Activated CD4-positive, alpha-beta T cell treated with anti-CD3 and anti-CD28 coated beads, Interleukin-2, Interleukin-6, amounts not matched to agents 100 ng/mL and 50 ng/mL, durations not matched to agents 16 hours and 8 hours (primary cell): ENCODE data around the gene PRSS1.
"Not testable (repeated sequence)": the region's sequence is repeated elsewhere in the genome, so short reads cannot be mapped to it uniquely, and the experiment has no call there.

ENCODE experiments used
- DNase-seq: peaks from one replicate; pipeline ENCODE4 v3.0.0-alpha.2; 2020

PRSS1 gene

GRCh38 chr7:142750321-142750938 is 1.2 kb downstream of the PRSS1 start:
- DNase-seq, result no peak

GRCh38 chr7:142751526-142752175 is 2.4 kb downstream of the PRSS1 start:
- DNase-seq, result not testable (repeated sequence)

- no peak for DNase-seq
Observed at GRCh38 chr7:142752376-142753225, 3.3 kb downstream of the PRSS1 start.

GRCh38 chr7:142753366-142753765 is 4.1 kb downstream of the PRSS1 start:
- no peak for DNase-seq

- not testable (repeated sequence) for DNase-seq
Observed at GRCh38 chr7:142753925-142754491, 4.7 kb downstream of the PRSS1 start.

- DNase-seq, result no peak
Observed at GRCh38 chr7:142754681-142755575, 5.7 kb downstream of the PRSS1 start.

DNA sequence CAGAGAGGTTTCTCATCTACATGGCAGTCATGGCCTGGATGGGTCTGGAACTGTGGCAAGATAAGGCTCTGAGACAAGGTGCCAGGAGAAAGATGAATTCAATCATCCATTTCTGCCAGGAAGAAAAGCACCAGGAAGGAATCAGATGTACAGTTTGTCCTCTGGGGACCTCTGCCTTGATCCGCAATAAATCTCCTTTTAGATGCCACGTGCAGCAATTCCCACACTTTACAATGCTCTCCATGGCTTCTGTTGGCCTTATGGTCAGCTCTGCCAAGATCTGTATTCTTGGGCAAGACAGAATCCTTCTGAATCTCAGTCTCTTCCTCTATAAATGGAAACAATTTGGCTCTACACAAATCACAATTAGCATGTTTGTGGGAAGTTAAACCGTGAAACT is 9.0 kb downstream of the PRSS1 start:
- not testable (repeated sequence) for DNase-seq

- no peak for DNase-seq
Observed at GRCh38 chr7:142759433-142759832, 10.2 kb downstream of the PRSS1 start.

- DNase-seq, result no peak
Observed at GRCh38 chr7:142760071-142760642, 10.9 kb downstream of the PRSS1 start.

GRCh38 chr7:142761606-142762005 is 12.3 kb downstream of the PRSS1 start:
- DNase-seq, result not testable (repeated sequence)

GRCh38 chr7:142762104-142762503 is 12.8 kb downstream of the PRSS1 start:
- no peak for DNase-seq

DNA sequence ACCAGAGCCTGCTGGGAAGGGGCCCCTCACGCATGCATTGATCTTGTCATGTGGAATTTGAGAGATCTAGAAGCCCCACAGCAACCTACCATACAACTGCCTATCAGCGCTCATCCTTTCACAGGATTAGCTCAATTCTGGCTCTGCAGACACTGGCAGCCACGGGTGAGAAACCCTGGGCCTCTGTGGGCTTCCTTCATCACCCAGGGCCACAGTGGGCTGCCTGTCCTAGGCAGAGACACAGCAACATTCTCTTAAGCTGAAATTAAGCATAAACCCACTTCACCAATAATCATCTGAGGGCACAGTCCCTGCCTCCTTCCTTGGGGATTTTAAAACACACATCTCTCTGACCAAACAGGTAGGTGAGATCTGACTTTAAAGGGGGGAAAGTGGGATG is 18.2 kb downstream of the PRSS1 start:
- DNase-seq, result no peak

DNA sequence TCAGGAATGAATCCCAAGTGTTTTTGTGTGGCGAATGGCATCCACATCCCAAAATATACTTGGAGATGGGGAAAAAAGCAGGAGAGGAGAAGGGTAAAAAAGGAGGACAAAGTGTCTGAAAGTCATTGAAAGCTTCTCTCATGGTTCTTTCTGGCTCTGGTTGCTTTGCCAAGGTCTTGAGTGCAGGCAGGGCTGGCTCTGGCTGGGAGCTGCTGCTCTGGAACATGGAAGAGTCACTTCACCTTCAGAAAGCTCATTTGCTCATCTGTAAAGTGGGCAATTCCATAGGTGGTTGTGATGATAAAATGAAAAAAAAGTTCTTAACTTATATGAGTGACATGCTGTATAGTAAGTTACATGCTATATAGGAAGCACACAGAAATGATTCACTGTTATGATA is 18.6 kb downstream of the PRSS1 start:
- DNase-seq, result no peak

- not testable (repeated sequence) for DNase-seq
Observed at GRCh38 chr7:142768885-142769284, 19.6 kb downstream of the PRSS1 start.

DNA sequence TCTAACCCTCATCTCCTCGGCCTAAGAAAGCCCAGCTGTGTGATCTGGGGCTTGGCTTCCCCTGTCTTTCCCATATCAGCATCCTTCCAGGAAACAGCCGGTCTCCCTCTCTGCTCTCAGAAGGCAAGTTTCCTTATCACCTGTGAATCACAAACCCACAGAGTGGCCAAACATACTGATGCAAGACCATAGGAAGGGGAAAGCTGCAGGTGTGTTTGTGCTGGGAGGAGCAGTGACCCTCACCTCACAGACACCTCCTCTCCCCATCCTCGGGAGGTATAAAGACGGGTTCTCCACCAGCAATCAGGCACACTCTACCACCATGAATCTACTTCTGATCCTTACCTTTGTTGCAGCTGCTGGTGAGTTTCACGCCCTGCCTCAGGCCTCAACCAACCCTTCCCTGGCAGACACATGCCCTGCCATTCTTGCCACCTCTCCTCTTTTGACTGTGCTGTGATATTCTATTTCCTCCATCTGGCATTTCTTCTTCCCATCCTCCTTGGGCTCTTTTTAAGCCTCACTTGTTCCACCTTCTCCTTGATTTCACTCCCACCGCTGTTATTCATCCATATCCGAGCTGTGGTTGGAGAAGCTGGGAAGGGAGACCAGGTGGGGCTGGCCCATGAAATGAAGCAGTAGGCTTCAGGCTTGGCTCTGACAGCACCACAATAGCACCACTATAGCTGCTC is 21.5 kb downstream of the PRSS1 start, which contains the start of gene PRSS2:
Gene PRSS2 (plus strand): TSS at position 310 of the 692 bp plus-strand sequence. CDS start 13 bp downstream, at position 323.
- DNase-seq, result no peak

DNA sequence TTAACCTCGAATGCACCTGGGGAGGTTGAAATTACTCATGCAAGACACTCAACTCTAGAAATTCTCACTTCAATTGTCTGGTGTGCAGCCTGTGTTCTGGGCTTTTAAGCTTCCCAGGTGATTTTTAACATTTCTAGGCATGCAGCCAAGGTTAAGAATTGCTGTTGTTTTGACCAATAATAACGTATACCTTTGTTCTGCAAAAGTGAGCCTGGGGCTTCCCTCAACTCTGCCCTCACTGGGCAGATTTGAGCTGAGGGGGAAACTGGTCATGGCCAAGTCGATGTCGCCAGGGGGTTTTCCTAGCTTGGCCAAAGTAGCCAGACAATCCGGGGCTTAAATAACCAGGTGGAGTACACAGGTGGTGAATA is 22.1 kb downstream of the PRSS1 start:
- DNase-seq, result peak; percentile 6

DNA sequence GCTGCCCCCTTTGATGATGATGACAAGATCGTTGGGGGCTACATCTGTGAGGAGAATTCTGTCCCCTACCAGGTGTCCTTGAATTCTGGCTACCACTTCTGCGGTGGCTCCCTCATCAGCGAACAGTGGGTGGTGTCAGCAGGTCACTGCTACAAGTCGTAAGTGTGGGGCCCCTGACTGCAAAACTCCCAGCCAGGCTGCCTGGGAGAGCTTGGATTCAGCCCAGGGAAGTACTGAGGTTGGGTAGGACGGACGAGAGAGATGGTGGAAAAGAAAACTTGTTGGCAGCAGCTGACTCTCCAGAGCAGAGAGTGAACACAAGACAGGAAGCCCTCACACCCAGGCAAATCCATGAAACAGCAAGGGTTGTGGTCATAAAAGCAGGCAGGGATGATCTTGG is 22.8 kb downstream of the PRSS1 start:
- DNase-seq, result no peak

- DNase-seq, result no peak
Observed at GRCh38 chr7:142772673-142773072, 23.4 kb downstream of the PRSS1 start.

DNA sequence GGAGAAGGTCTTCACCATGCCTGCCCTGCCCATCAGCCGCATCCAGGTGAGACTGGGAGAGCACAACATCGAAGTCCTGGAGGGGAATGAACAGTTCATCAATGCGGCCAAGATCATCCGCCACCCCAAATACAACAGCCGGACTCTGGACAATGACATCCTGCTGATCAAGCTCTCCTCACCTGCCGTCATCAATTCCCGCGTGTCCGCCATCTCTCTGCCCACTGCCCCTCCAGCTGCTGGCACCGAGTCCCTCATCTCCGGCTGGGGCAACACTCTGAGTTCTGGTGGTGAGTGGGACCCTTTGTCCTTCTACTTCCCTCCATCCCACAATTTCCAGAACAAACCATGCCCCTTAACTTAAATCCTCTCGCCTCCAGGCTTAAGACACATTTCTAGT is 24.0 kb downstream of the PRSS1 start:
- DNase-seq, result no peak

GRCh38 chr7:142773937-142774744 is 24.9 kb downstream of the PRSS1 start:
- DNase-seq, result no peak
